Progenitor cell of endocrine pancreas (in vitro differentiated cells): ENCODE data around the gene DUOX1. TPM values are rescaled to one million over a fixed set of nuclear protein-coding genes. Genes with fewer than 3 reads are reported as not detected.
"Not testable (repeated sequence)": the region's sequence is repeated elsewhere in the genome, so short reads cannot be mapped to it uniquely, and the experiment has no call there.

Experiments used
- DNase-seq: peaks from one replicate; pipeline ENCODE4 v3.0.0; 2021; ENCODE audit warnings: low spot score; ENCODE audit not compliant: unreplicated experiment
- H3K27ac Mint-ChIP-seq: 2 replicates; pipeline ENCODE4 v1.8.0; 2021; ENCODE audit warnings: mild to moderate bottlenecking, moderate library complexity, mixed read lengths
- H3K27me3 Mint-ChIP-seq: 2 replicates; pipeline ENCODE4 v1.8.0; 2021; ENCODE audit warnings: mixed read lengths
- H3K36me3 Mint-ChIP-seq: 2 replicates; pipeline ENCODE4 v1.8.0; 2022; ENCODE audit warnings: mixed read lengths; ENCODE audit not compliant: insufficient read depth
- H3K4me1 Mint-ChIP-seq: 2 replicates; pipeline ENCODE4 v1.8.0; 2021; ENCODE audit warnings: low read depth, mixed read lengths
- H3K4me3 Mint-ChIP-seq: 2 replicates; pipeline ENCODE4 v1.8.0; 2021; ENCODE audit warnings: low read depth, mild to moderate bottlenecking, moderate library complexity, mixed read lengths
- H3K9me3 Mint-ChIP-seq: 2 replicates; pipeline ENCODE4 v1.8.0; 2021; ENCODE audit warnings: low read depth, mixed read lengths
- CTCF ChIP-seq: fragments of 200-600 bp; sonication (generic); IDR thresholded peaks from one replicate; pipeline ENCODE4 v1.5.0; 2021; ENCODE audit warnings: antibody characterized with exemption, mild to moderate bottlenecking; ENCODE audit not compliant: unreplicated experiment
- long read RNA-seq: library from polyadenylated mRNA; unstranded; transcript quantifications from one replicate; pipeline ENCODE4 v2.0.0, GENCODE V29; 2020
- total RNA-seq: library from RNA; stranded (reverse); gene quantifications from 2 replicates; pipeline ENCODE4 v1.2.1, GENCODE V29; 2021

The DUOX1 gene
- 1.4 and 1.6 TPM in 2 replicates for total RNA-seq
- long read RNA-seq, partial matches to known transcripts: 0 of 7 reads
- long read RNA-seq, other reads (novel, unspliced or antisense): 7 of 7 reads

GRCh38 chr15:45129651-45130129 lies at the start of gene DUOX1, which contains the start of gene DUOXA1:
TSS of gene DUOX1 (plus strand) at chr15:45129994. CDS start at chr15:45131967, 1,973 bp downstream.
TSS of gene DUOXA1 (minus strand) at chr15:45129879. CDS start at chr15:45123014, 6,865 bp downstream.
- H3K4me3 Mint-ChIP-seq: peak within 1 kb of the TSS; percentile 42
- no peaks in the 10 kb centered on the region for H3K9me3 Mint-ChIP-seq
- no peak for DNase-seq

GRCh38 chr15:45080593-45080992 lies 49.2 kb upstream of the DUOX1 start:
- not testable (repeated sequence) for H3K9me3 Mint-ChIP-seq, H3K27ac Mint-ChIP-seq, H3K4me3 Mint-ChIP-seq, H3K4me1 Mint-ChIP-seq, DNase-seq, H3K36me3 Mint-ChIP-seq, H3K27me3 Mint-ChIP-seq

More at GRCh38 chr15:45129651-45130129, at the start of gene DUOX1, which contains the start of gene DUOXA1:
- Mint-ChIP-seq H3K27me3 (peaks cover 90% of the 10 kb centered on the region), H3K36me3 (peaks cover under 1% of the 10 kb centered on the region), H3K27ac (no peak within 1 kb of the TSS), H3K4me1 (peaks cover 6% of the 10 kb centered on the region)
- TF ChIP-seq CTCF: no peak

- not testable (repeated sequence) for H3K9me3 Mint-ChIP-seq
These were observed 47.4 kb upstream of the DUOX1 start for GRCh38 chr15:45082412-45082811.

DNA sequence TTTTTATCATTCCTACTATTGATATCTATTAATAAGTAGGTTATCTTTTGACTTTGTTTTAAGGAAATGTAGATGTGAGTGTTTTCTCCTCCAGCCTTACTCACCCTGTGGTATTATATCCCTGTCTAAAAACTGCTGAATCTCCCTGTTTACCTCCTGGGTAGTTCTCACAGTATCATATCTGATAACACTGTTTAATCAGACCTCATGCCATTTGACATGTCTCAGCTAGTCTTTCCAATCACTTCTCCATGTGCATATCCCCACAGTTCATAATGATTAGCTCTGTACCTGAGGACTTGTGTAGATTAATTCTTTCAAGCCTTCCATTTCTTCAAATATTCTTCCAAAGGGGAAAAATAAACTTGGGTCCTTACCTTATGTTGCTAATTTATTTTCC lies 46.6 kb upstream of the DUOX1 start:
- H3K4me3 Mint-ChIP-seq: no peak overlapping the region

More at GRCh38 chr15:45082412-45082811, 47.4 kb upstream of the DUOX1 start:
- not testable (repeated sequence) for H3K4me1 Mint-ChIP-seq, DNase-seq, H3K36me3 Mint-ChIP-seq, H3K27ac Mint-ChIP-seq, H3K27me3 Mint-ChIP-seq, H3K4me3 Mint-ChIP-seq

DNA sequence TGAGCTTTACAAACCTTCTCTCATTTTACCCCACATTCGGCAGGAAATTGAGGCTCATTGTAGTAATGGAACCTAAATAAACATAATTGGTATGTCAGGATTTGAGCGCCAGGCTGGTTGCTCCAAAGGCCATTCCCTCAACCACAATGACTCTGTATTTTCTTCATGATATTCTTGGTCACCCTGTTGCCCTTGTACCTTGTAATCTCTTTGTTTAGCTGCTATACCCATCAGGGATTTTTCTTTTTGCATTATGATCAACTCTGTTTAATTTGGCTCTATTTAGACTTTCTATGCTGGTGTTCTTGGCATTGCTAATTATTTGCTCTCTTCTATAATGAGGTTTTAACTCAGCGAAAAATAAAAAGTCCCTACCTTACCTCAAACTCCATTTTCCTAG lies 45.6 kb upstream of the DUOX1 start:
- H3K27me3 Mint-ChIP-seq: no peaks in the 10 kb centered on the region
- DNase-seq: no peak
- peaks cover 12% of the 10 kb centered on the region for H3K4me1 Mint-ChIP-seq
- H3K9me3 Mint-ChIP-seq: no peaks in the 10 kb centered on the region
- H3K4me3 Mint-ChIP-seq: no peak overlapping the region
- H3K36me3 Mint-ChIP-seq: no peaks in the 10 kb centered on the region
- no peak for TF ChIP-seq CTCF
- H3K27ac Mint-ChIP-seq: no peak overlapping the region

More for the DNA sequence above, 46.6 kb upstream of the DUOX1 start:
- Mint-ChIP-seq H3K9me3 (no peaks in the 10 kb centered on the region), H3K27ac (no peak overlapping the region), H3K4me1 (peaks cover 9% of the 10 kb centered on the region), H3K36me3 (no peaks in the 10 kb centered on the region), H3K27me3 (no peaks in the 10 kb centered on the region)
- no peak for TF ChIP-seq CTCF
- DNase-seq: no peak

GRCh38 chr15:45087513-45087912 lies 42.3 kb upstream of the DUOX1 start:
- H3K4me1 Mint-ChIP-seq: peaks cover 12% of the 10 kb centered on the region
- H3K36me3 Mint-ChIP-seq: no peaks in the 10 kb centered on the region
- no peak for DNase-seq

More at GRCh38 chr15:45087513-45087912, 42.3 kb upstream of the DUOX1 start:
- Mint-ChIP-seq H3K4me3 (no peak overlapping the region), H3K27me3 (peaks cover 17% of the 10 kb centered on the region), H3K27ac (no peak overlapping the region), H3K9me3 (peaks cover under 1% of the 10 kb centered on the region)
- TF ChIP-seq CTCF: no peak
